IMR-90 (cell line): ENCODE data around the gene FOXS1. TPM values are rescaled to one million over a fixed set of nuclear protein-coding genes. Genes with fewer than 3 reads are reported as not detected.

Experiments used
- ATAC-seq: fragments of 200-7000 bp; cut with Tn5 transposase; 2 replicates; pipeline ENCODE4 v1.9.1; 2020; ENCODE audit warnings: low read depth, mild to moderate bottlenecking, moderate library complexity
- BruUV-seq: library from RNA; stranded (reverse); fragments of 400-500 nt; replicated peaks from 2 replicates; lab custom pipeline; 2021; lab: Mats Ljungman, UMichigan
- CTCF ChIA-PET: fragments of 300-600 bp; formaldehyde crosslinking; extraction: SDS; loops from one replicate; lab custom pipeline; 2021; ENCODE audit warnings: antibody characterized with exemption; lab: Yijun Ruan, JAX
- POLR2A ChIA-PET: fragments of 300-600 bp; sonication (Branson Sonifier 250); formaldehyde crosslinking; loops from one replicate; lab custom pipeline; 2022; ENCODE audit warnings: antibody characterized with exemption; ENCODE audit not compliant: unreplicated experiment; lab: Charles Lee
- DNase-seq: peaks from one replicate; pipeline ENCODE4 v3.0.0; 2013
- H2AFZ ChIP-seq: replicated peaks from 2 replicates; pipeline ENCODE3; 2013; ENCODE audit warnings: low read length, mild to moderate bottlenecking; ENCODE audit not compliant: poor library complexity
- H2AK5ac ChIP-seq: 2 replicates; pipeline ENCODE4 v1.6.1; 2013; ENCODE audit warnings: low read depth, low read length, inconsistent platforms
- H2AK9ac ChIP-seq: replicated peaks from 2 replicates; pipeline ENCODE3; 2013; ENCODE audit warnings: mild to moderate bottlenecking, low read depth, low read length, moderate library complexity; ENCODE audit not compliant: poor library complexity
- H2BK120ac ChIP-seq: 2 replicates; pipeline ENCODE4 v1.6.1; 2013; ENCODE audit warnings: low read depth, low read length, inconsistent platforms
- H2BK15ac ChIP-seq: 3 replicates; pipeline ENCODE4 v1.6.1; 2013; ENCODE audit warnings: low read depth, low read length, inconsistent platforms
- H2BK20ac ChIP-seq: 2 replicates; pipeline ENCODE4 v1.6.1; 2013; ENCODE audit warnings: low read depth, mild to moderate bottlenecking, inconsistent platforms, low read length, moderate library complexity
- H2BK5ac ChIP-seq: 2 replicates; pipeline ENCODE4 v1.6.1; 2013; ENCODE audit warnings: mild to moderate bottlenecking, low read depth, low read length, inconsistent platforms; ENCODE audit not compliant: poor library complexity, severe bottlenecking
- H3K14ac ChIP-seq: replicated peaks from 2 replicates; pipeline ENCODE4 v1.6.1; 2013; ENCODE audit warnings: low read depth, low read length, inconsistent platforms
- H3K18ac ChIP-seq: 2 replicates; pipeline ENCODE4 v1.6.1; 2013; ENCODE audit warnings: low read depth, low read length, control low read depth
- H3K23ac ChIP-seq: 2 replicates; pipeline ENCODE4 v1.6.1; 2013; ENCODE audit warnings: low read depth, low read length, inconsistent platforms
- H3K27ac ChIP-seq: 2 replicates; pipeline ENCODE4 v1.5.1; 2013; ENCODE audit warnings: mild to moderate bottlenecking, control low read depth, low read length; ENCODE audit not compliant: insufficient read depth
- H3K27me3 ChIP-seq: 2 replicates; pipeline ENCODE4 v1.6.1; 2013; ENCODE audit warnings: low read length; ENCODE audit not compliant: control insufficient read depth, insufficient read depth
- H3K36me3 ChIP-seq: 2 replicates; pipeline ENCODE4 v1.6.1; 2013; ENCODE audit warnings: low read length, mixed read lengths; ENCODE audit not compliant: control insufficient read depth, insufficient read depth
- H3K4ac ChIP-seq: 2 replicates; pipeline ENCODE4 v1.6.1; 2013; ENCODE audit warnings: low read depth, low read length, inconsistent platforms
- H3K4me1 ChIP-seq: 2 replicates; pipeline ENCODE4 v1.6.1; 2013; ENCODE audit warnings: low read length, mixed read lengths; ENCODE audit not compliant: control insufficient read depth, insufficient read depth
- H3K4me2 ChIP-seq: 2 replicates; pipeline ENCODE4 v1.6.1; 2013; ENCODE audit warnings: low read depth, mild to moderate bottlenecking, control low read depth, low read length, moderate library complexity
- H3K4me3 ChIP-seq: 2 replicates; pipeline ENCODE4 v1.5.1; 2013; ENCODE audit warnings: low read depth, mild to moderate bottlenecking, control low read depth, low read length, moderate library complexity; ENCODE audit not compliant: insufficient read depth
- H3K56ac ChIP-seq: 2 replicates; pipeline ENCODE4 v1.6.1; 2013; ENCODE audit warnings: low read length, inconsistent platforms; ENCODE audit not compliant: insufficient read depth; ENCODE audit errors: extremely low read depth
- H3K79me1 ChIP-seq, 2 experiments: 2 replicates each; pipeline ENCODE4 v1.6.1; 2013; ENCODE audit warnings: low read length in 2 of 2, inconsistent platforms in 1 of 2, low read depth in 1 of 2
- H3K9ac ChIP-seq: 2 replicates; pipeline ENCODE4 v1.6.1; 2013; ENCODE audit warnings: low read depth, low read length, control low read depth
- H3K9me1 ChIP-seq: 2 replicates; pipeline ENCODE4 v1.6.1; 2013; ENCODE audit warnings: low read length, inconsistent platforms; ENCODE audit not compliant: insufficient read depth
- H3K9me3 ChIP-seq: 2 replicates; pipeline ENCODE4 v1.6.1; 2013; ENCODE audit warnings: low read length; ENCODE audit not compliant: control insufficient read depth, insufficient read depth
- H4K20me1 ChIP-seq: 2 replicates; pipeline ENCODE4 v1.6.1; 2013; ENCODE audit warnings: low read length, inconsistent platforms; ENCODE audit not compliant: insufficient read depth
- H4K5ac ChIP-seq: 2 replicates; pipeline ENCODE4 v1.6.1; 2013; ENCODE audit warnings: mild to moderate bottlenecking, low read depth, low read length, control low read depth
- H4K8ac ChIP-seq, 2 experiments: 2 replicates each; pipeline ENCODE4 v1.6.1; 2013; ENCODE audit warnings: low read depth in 2 of 2, low read length in 2 of 2, control low read depth in 1 of 2, inconsistent platforms in 1 of 2
- H4K91ac ChIP-seq: 2 replicates; pipeline ENCODE4 v1.6.1; 2013; ENCODE audit warnings: low read depth, low read length, inconsistent platforms; ENCODE audit not compliant: insufficient read depth
- MXI1 ChIP-seq: IDR thresholded peaks from 2 replicates; pipeline ENCODE4 v1.6.1; 2012; ENCODE audit warnings: low read depth, mild to moderate bottlenecking, low read length, moderate library complexity, borderline replicate concordance
- NFE2L2 ChIP-seq: fragments of 150-350 bp; IDR thresholded peaks from 2 replicates; pipeline ENCODE4 v1.6.1; 2016; ENCODE audit warnings: low read depth, mild to moderate bottlenecking, low read length
- WGBS, 2 experiments: methylation state at CpG; one replicate each; pipeline versions ENCODE4 v1.1.5 to v1.1.7; 2013; ENCODE audit warnings: missing lambda C conversion rate in 2 of 2; ENCODE audit not compliant: insufficient read length in 1 of 2; ENCODE audit errors: extremely low coverage in 2 of 2; 5-methylcytosine and 5-hydroxymethylcytosine counted together
- dilution Hi-C: fragments of 300-500 bp; cut with HindIII; formaldehyde crosslinking; loops from one replicate; pipeline ENCODE4 v1.14.3; 2018; ENCODE audit warnings: low sequenced_read_pairs; ENCODE audit not compliant: unreplicated experiment
- in situ Hi-C: fragments of 300-500 bp; cut with MboI; formaldehyde crosslinking; loops from 3 replicates; pipeline ENCODE4 v1.14.3; 2019; ENCODE audit warnings: low sequenced_read_pairs, inconsistent platforms, mixed read lengths
- intact Hi-C: fragments of 100-400 bp; cut with micrococcal nuclease; formaldehyde crosslinking; loops from 2 replicates; pipeline ENCODE4 v1.10.0; 2022
- polyA plus RNA-seq, 3 experiments: library from polyadenylated mRNA; depleted of rRNA; stranded (reverse); fragments of >200 nt; gene quantifications; 2 replicates each; pipeline ENCODE4 v1.2.3, GENCODE V29; 2012; ENCODE audit warnings: low replicate concordance in 1 of 3
- total RNA-seq: library from RNA; depleted of rRNA; stranded (reverse); fragments of >200 nt; gene quantifications from 2 replicates; pipeline ENCODE4 v1.2.3, GENCODE V29; 2012

Gene FOXS1
- total and polyA plus RNA-seq, 2 of the 4 experiments (the other 2 are of a cell fraction): not detected

DNA sequence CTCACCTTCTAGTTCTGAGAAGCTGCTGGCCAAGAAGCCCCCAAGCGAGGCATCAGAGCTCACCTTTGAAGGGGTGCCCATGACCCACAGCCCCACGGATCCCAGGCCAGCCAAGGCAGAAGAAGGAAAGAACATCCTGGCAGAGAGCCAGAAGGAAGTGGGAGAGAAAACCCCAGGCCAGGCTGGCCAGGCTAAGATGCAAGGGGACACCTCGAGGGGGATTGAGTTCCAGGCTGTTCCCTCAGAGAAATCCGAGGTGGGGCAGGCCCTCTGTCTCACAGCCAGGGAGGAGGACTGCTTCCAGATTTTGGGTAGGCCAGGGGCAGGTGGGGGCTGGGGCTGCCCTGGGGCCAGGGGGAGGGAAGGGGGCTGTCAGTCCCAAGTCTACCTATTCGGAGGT, 24.0 kb downstream of the FOXS1 start:
- BruUV-seq: no TSS peak
- no peak overlapping the region for H3K4me2 ChIP-seq
- H2AK9ac ChIP-seq: no peak overlapping the region
- H4K8ac ChIP-seq: no peak overlapping the region
- in situ Hi-C loops (loop anchor here (5.0 to 10.0 kb wide), 2 partner anchors 133 to 211 kb away; partner anchors contain the start of gene PDRG1), intact Hi-C loops (loop anchor here (5.0 kb wide), 1 partner anchor 386 kb away; the partner anchor contains the start of genes PLAGL2 and POFUT1), dilution Hi-C loops (no loop called here)
- H3K36me3 ChIP-seq: no peaks in the 10 kb centered on the region
- no peaks in the 10 kb centered on the region; a peak in 1 of 4 replicates for H3K79me1 ChIP-seq
- H3K9me1 ChIP-seq: no peaks in the 10 kb centered on the region
- TF ChIP-seq MXI1: no peak
- no peak for TF ChIP-seq NFE2L2
- no peak overlapping the region for H3K18ac ChIP-seq
- no peak overlapping the region for H3K4me3 ChIP-seq
- no peak overlapping the region for H4K91ac ChIP-seq
- no peak overlapping the region for H2BK15ac ChIP-seq
- H3K56ac ChIP-seq: no peak overlapping the region
- H3K23ac ChIP-seq: no peak overlapping the region
- no peak overlapping the region for H2BK120ac ChIP-seq
- 29% methylated on average over 1 of the region's 5 CpGs; no CpG with 5 or more reads in 1 of the 2 experiments for WGBS, 2 experiments
- ATAC-seq (no peak), DNase-seq (no peak)
- H3K27ac ChIP-seq: no peak overlapping the region
- POLR2A ChIA-PET: no interaction called here
- H3K9ac ChIP-seq: no peak overlapping the region
- no peak overlapping the region for H2AK5ac ChIP-seq
- no peak overlapping the region for H3K4ac ChIP-seq
- no peaks in the 10 kb centered on the region for H4K20me1 ChIP-seq
- no peak overlapping the region for H2BK20ac ChIP-seq
- no peaks in the 10 kb centered on the region for H3K4me1 ChIP-seq
- no peaks in the 10 kb centered on the region for H3K9me3 ChIP-seq
- no peaks in the 10 kb centered on the region for H3K27me3 ChIP-seq
- H4K5ac ChIP-seq: no peak overlapping the region
- CTCF ChIA-PET: interaction anchor here (0.6 kb wide), 1 partner anchor 249 kb away, joined by 3 read pairs; no protein-coding TSS in a partner anchor
- no peak overlapping the region for H3K14ac ChIP-seq
- H2AFZ ChIP-seq: no peak overlapping the region
- H2BK5ac ChIP-seq: no peak overlapping the region
